ENCODE results near the gene OSMR. TPM values are rescaled to one million over a fixed set of nuclear protein-coding genes. Genes with fewer than 3 reads are reported as not detected.
"Not testable (repeated sequence)": the region's sequence is repeated elsewhere in the genome, so short reads cannot be mapped to it uniquely, and the experiment has no call there.

The OSMR gene
- total RNA-seq, 1 experiment from 2014 or later, result 0.38 TPM

DNA sequence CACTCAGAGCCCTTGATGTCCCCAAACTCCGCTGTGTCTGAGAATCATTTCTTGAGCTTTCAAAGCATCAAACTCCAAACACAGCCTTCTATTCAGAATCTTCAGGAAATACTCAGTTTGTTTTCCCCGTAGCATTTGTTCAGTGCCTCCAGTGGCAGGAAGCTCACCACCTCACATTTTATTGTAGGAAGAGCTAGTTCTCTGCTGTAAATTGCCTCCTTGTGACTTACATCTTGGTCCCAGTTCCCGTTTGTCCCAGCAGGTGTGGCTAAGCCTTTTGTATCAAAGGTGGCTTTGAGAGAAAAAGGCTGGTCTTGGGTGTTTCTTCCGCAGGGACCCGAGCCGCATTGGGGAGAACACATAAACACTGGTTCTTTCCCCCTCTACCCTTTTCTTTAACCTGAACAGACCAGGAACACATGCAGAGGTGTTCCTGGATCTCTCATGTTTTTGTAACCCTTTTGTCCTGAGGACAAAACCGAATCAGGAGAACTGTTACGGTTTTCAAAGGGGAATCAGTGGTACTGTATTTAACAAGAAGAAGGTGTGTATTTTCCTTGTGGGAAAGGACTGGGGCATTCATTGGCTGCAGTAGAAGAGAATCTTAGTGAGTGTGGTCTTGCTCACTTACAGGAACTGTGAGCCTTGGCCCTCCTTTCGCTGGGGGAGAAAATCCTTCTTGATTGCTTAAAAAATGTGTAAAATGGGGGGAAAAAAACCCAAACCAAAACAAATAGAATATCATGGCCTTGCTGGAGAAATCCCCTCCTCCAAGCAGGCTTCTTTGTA is 1.9 kb downstream of the OSMR start:
- peaks cover 31% of the 10 kb centered on the region for H3K27me3 ChIP-seq (ENCODE audit: control insufficient read depth, insufficient read depth, low read length)

DNA sequence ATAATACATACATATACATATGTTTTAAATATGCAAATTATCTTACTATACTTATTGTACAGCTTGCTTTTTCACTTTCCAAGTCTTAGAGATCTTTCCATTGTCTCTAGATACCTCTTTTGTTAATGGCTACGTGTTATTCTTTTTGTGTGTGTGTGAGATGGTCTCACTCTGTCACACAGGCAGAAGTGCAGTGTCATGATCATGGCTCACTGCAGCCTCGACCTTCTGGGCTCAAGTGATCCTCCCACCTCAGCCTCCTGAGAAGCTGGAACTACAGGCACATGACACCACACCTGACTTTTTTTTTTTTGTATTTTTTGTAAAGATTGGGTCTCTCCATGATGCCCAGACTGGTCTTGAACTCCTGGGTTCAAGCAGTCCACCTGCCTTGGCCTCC is 2.8 kb downstream of the OSMR start:
- Histone ChIP-seq H3K27me3 (ENCODE audit: control insufficient read depth, insufficient read depth, low read length) (peaks cover 31% of the 10 kb centered on the region), H3K36me3 (replicated peaks; ENCODE audit: control insufficient read depth, insufficient read depth, low read length) (no peaks in the 10 kb centered on the region), H3K4me3 (ENCODE audit: insufficient read depth, low read depth, low read length) (no peak overlapping the region)
- DNase-seq, result no peak

More for the DNA sequence above, 1.9 kb downstream of the OSMR start:
- no peaks in the 10 kb centered on the region for H3K36me3 ChIP-seq (replicated peaks; ENCODE audit: control insufficient read depth, insufficient read depth, low read length)
- DNase-seq, result no peak
- H3K4me3 ChIP-seq (ENCODE audit: insufficient read depth, low read depth, low read length), result no peak overlapping the region

DNA sequence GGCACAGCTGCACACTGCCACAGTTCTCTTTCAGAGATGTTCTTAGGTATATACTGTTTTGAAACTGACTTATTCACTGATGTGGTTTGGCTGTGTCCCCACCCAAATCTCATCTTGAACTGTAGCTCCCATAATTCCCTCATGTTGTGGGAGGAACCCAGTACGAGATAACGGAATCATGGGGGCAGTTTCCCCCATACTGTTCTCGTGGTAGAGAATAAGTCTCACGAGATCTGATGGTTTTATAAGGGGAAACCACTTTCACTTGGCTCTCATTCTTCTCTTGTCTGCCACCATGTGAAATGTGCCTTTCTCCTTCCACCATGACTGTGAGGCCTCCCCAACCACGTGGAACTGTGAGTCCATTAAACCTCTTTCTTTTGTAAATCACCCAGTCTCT is 5.8 kb downstream of the OSMR start:
- H3K4me3 ChIP-seq (ENCODE audit: insufficient read depth, low read depth, low read length); H3K36me3 ChIP-seq (replicated peaks; ENCODE audit: control insufficient read depth, insufficient read depth, low read length); DNase-seq: not testable (repeated sequence)
- peaks cover 14% of the 10 kb centered on the region for H3K27me3 ChIP-seq (ENCODE audit: control insufficient read depth, insufficient read depth, low read length)

DNA sequence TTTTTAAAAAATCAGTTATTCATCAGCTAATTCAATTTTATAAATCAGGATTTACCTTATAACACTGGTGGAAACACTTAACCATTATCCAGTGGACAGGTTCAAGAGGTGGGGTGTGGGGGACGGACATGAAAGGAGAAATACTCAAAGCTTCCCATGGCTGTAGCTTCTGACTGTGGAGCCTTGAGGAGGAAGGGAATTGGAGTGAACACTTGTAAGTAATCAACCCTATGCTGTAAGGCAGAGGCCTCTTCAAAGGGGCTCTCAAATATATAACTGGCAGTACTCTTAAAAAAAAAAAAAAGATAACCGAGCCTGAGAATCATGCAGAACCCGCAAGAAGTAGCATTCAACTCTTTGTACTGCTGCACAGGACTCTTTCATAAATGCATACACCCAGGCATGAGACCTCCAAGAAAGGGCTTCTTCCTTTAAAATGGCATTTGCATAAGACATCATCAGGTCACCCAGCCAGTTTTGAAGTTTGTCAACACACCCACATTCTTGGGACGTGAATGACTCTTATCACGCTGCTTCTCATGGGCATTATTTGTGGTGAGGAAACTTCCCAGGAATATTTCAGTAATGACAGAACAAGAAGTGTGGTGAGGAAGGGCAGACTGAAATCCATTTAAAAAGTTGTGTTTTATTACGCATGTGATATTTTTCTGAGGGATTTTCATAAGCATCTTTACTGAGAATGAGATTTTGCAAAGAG is 8.1 kb downstream of the OSMR start:
- DNase-seq, result no peak
- no peak overlapping the region for H3K4me3 ChIP-seq (ENCODE audit: insufficient read depth, low read depth, low read length)
- no peaks in the 10 kb centered on the region for H3K36me3 ChIP-seq (replicated peaks; ENCODE audit: control insufficient read depth, insufficient read depth, low read length)

DNA sequence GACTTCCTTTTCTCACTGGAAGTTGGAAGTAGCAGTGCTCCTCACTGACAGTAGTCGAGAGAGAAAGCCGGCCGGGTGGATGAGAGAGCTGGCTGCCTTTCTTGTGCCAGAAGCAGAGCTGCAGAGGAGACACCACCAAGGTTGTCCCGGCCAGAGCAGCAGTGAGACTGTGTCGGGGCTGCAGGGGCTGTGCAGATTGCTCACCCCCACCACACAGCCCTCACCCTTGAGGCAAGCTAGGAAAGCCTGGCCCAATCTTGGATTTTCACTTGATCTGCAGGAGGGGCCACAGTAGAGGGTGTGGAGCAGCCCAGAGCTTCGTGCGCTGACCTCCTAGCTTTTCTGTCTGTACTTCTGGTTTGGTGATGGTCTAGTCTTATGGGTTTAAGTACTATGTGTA is 9.1 kb downstream of the OSMR start:
- no peaks in the 10 kb centered on the region for H3K36me3 ChIP-seq (replicated peaks; ENCODE audit: control insufficient read depth, insufficient read depth, low read length)
- no peak for DNase-seq
- H3K27me3 ChIP-seq (ENCODE audit: control insufficient read depth, insufficient read depth, low read length), result no peaks in the 10 kb centered on the region
- H3K4me3 ChIP-seq (ENCODE audit: insufficient read depth, low read depth, low read length), result no peak overlapping the region

More for the DNA sequence above, 8.1 kb downstream of the OSMR start:
- H3K27me3 ChIP-seq (ENCODE audit: control insufficient read depth, insufficient read depth, low read length), result no peaks in the 10 kb centered on the region

DNA sequence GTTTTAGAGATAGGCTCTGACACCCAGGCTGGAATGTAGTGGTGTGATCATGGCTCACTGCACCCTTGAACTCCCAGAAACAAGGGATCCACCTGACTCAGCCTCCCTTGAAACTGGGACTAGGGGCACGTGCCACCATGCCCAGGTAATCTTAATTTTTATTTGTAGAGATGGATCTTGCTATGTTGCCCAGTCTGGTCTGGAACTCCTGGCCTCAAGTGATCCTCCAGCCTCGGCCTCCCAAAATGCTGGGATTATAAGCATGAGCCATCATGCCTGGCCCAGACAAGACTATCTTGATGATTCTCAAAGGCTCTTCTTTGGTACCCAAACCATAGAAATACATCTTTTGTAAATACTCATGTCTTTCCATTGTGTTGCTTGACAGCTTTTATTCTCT is 10.8 kb downstream of the OSMR start:
- Histone ChIP-seq H3K27me3 (ENCODE audit: control insufficient read depth, insufficient read depth, low read length) (no peaks in the 10 kb centered on the region), H3K4me3 (ENCODE audit: insufficient read depth, low read depth, low read length) (no peak overlapping the region), H3K36me3 (replicated peaks; ENCODE audit: control insufficient read depth, insufficient read depth, low read length) (no peaks in the 10 kb centered on the region)
- DNase-seq, result no peak

DNA sequence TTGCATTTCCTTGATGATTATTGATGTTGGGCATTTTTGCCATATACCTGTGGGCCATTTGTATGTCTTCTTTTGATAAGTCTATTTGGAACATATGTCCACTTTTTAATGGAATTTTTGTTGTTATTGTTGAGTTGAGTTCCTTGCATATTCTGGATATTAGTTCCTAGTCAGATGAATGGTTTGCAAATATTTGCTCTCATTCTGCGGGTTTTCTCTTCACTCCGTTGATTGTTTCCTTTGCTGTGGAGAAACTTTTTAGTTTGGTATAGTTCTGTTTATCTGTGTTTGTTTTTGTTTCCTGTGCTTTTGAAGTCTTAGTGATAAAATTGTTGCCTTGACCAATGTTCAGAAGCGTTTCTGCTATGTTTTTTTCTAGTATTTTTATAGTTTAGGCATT is 13.0 kb downstream of the OSMR start:
- DNase-seq, result no peak
- Histone ChIP-seq H3K27me3 (ENCODE audit: control insufficient read depth, insufficient read depth, low read length) (no peaks in the 10 kb centered on the region), H3K36me3 (replicated peaks; ENCODE audit: control insufficient read depth, insufficient read depth, low read length) (no peaks in the 10 kb centered on the region), H3K4me3 (ENCODE audit: insufficient read depth, low read depth, low read length) (no peak overlapping the region)

DNA sequence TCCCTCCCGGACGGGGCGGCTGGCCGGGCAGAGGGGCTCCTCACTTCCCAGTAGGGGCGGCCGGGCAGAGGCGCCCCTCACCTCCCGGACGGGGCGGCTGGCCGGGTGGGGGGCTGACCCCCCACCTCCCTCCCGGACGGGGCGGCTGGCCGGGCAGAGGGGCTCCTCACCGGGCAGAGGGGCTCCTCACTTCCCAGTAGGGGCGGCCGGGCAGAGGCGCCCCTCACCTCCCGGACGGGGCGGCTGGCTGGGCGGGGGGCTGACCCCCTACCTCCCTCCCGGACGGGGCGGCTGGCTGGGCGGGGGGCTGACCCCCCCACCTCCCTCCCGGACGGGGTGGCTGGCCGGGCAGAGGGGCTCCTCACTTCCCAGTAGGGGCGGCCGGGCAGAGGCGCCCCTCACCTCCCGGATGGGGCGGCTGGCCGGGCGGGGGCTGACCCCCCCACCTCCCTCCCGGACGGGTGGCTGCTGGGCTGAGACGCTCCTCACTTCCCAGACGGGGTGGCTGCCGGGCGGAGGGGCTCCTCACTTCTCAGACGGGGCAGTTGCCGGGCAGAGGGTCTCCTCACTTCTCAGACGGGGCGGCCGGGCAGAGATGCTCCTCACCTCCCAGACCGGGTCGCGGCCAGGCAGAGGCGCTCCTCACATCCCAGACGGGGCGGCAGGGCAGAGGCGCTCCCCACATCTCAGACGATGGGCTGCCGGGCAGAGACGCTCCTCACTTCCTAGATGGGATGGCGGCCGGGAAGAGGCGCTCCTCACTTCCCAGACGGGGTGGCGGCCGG is 16.4 kb downstream of the OSMR start:
- not testable (repeated sequence) for H3K36me3 ChIP-seq (replicated peaks; ENCODE audit: control insufficient read depth, insufficient read depth, low read length); H3K27me3 ChIP-seq (ENCODE audit: control insufficient read depth, insufficient read depth, low read length); DNase-seq; H3K4me3 ChIP-seq (ENCODE audit: insufficient read depth, low read depth, low read length)

DNA sequence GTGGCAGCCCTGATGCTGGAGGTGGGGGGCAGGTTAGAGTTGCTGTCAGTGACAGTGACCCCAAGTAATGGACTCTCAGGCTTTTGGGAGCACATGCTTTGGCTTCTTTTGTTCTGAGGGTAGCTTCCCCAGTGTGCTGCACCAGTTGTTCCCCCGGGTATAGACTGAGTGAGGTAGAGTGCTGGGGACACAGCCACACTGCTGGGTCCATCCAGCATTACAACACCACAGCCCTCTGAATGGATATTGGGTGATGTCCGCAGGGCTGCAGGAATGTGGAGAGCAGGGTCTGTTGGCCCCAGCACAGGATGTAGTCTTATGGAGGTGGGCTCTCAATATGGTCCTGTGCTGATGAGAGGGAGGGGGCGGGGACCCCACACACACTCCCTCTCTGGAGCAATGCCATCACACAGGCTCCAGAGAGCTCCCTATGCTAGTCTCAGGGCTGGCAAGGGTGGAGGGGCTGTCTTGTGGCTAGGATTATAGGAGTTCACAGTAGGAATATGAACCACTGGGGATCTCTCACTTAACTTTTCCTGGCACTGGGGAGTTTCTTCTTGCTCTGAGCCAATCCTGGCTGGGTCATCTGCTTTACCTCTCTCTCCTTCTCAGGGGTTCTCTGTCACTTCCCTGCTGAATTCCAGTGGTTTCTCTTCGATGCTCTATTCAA is 20.7 kb downstream of the OSMR start:
- no peaks in the 10 kb centered on the region for H3K36me3 ChIP-seq (replicated peaks; ENCODE audit: control insufficient read depth, insufficient read depth, low read length)
- DNase-seq, result no peak
- no peak overlapping the region for H3K4me3 ChIP-seq (ENCODE audit: insufficient read depth, low read depth, low read length)
- H3K27me3 ChIP-seq (ENCODE audit: control insufficient read depth, insufficient read depth, low read length), result no peaks in the 10 kb centered on the region

DNA sequence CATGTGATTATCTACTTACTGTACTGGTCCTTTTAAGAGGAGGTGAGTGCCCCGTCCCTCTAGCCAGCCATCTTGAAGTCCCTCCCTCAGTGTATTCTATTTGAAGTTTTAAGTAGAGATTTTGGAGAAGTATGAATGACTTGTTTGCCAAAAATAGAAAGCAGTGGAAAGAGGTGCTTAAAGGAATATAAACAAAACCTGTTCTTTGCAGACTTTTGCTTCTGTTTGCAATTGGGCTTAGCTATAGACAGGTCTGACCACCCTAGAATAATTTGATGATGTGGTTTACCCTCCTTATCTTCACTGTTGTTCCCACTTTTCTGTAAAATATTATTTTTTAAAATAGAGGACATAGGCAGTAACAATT is 21.2 kb downstream of the OSMR start:
- no peaks in the 10 kb centered on the region for H3K36me3 ChIP-seq (replicated peaks; ENCODE audit: control insufficient read depth, insufficient read depth, low read length)
- H3K4me3 ChIP-seq (ENCODE audit: insufficient read depth, low read depth, low read length), result no peak overlapping the region
- no peak for DNase-seq
- H3K27me3 ChIP-seq (ENCODE audit: control insufficient read depth, insufficient read depth, low read length), result no peaks in the 10 kb centered on the region

DNA sequence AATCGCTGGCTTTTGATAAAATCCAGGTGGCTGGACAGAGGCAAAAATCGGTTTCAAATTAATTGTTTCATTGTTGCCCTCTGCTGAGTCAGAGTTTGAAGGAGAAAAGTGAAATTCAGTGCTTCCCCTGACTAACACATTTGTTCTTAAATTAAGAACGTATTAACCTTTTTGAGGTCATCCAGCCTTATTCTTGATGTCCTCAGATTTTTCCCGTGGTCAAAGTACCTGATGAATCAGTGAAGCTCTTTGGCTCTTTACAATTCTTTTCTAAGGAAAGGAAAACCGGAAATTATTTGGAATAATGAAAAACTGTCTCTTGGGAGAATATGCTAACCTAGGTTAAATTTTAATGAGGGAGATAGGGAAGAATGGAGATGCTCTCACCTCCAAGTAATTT is 21.6 kb downstream of the OSMR start:
- H3K27me3 ChIP-seq (ENCODE audit: control insufficient read depth, insufficient read depth, low read length), result no peaks in the 10 kb centered on the region
- no peak overlapping the region for H3K4me3 ChIP-seq (ENCODE audit: insufficient read depth, low read depth, low read length)
- no peaks in the 10 kb centered on the region for H3K36me3 ChIP-seq (replicated peaks; ENCODE audit: control insufficient read depth, insufficient read depth, low read length)
- no peak for DNase-seq

DNA sequence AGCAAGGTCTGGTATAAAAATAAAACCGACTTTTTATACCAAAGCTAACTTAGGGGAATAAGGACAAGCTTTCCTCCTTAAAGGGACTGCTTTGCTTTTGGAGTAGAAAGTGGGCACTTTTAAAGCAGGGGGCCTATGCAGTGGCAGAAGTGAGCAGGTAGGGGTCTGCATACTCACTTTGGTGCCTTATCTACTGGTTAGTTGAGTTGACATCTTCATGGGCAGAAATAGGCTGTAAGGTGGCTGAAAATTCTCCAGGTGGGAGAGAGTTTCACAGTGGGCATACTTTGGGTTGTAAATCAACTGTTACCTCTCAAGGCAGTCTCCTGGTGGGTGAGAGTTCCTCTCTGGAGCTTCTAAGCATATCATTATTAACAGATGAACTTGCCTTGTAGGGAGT is 24.8 kb downstream of the OSMR start:
- H3K4me3 ChIP-seq (ENCODE audit: insufficient read depth, low read depth, low read length), result no peak overlapping the region
- no peaks in the 10 kb centered on the region for H3K27me3 ChIP-seq (ENCODE audit: control insufficient read depth, insufficient read depth, low read length)
- no peaks in the 10 kb centered on the region for H3K36me3 ChIP-seq (replicated peaks; ENCODE audit: control insufficient read depth, insufficient read depth, low read length)
- DNase-seq, result no peak

DNA sequence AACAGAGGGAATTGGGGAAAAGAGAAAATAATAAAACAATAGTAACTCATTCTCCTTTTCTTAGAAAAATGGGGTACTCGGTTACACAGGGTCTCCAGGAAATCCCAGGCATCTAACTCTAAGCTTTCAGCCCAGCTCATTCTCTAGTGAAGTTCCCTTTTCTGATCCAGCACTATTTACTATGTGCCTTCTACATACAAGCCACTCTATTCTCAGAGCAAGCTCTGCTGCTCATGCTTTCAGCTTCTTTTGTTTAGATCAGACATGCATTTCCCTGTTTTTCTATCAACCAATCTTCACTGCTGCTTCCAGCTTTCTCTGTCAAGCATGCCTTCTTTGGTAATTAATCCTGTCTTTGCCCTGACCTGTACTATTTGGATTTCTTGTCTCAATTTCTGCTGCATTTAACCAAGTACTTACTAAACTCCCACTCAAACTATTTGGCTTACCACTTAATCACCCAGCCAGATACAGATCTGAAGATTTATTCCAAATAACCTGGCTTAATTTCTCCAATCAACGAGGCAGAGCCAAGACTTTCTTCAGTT is 25.3 kb downstream of the OSMR start:
- Histone ChIP-seq H3K27me3 (ENCODE audit: control insufficient read depth, insufficient read depth, low read length) (no peaks in the 10 kb centered on the region), H3K4me3 (ENCODE audit: insufficient read depth, low read depth, low read length) (no peak overlapping the region), H3K36me3 (replicated peaks; ENCODE audit: control insufficient read depth, insufficient read depth, low read length) (no peaks in the 10 kb centered on the region)
- no peak for DNase-seq

DNA sequence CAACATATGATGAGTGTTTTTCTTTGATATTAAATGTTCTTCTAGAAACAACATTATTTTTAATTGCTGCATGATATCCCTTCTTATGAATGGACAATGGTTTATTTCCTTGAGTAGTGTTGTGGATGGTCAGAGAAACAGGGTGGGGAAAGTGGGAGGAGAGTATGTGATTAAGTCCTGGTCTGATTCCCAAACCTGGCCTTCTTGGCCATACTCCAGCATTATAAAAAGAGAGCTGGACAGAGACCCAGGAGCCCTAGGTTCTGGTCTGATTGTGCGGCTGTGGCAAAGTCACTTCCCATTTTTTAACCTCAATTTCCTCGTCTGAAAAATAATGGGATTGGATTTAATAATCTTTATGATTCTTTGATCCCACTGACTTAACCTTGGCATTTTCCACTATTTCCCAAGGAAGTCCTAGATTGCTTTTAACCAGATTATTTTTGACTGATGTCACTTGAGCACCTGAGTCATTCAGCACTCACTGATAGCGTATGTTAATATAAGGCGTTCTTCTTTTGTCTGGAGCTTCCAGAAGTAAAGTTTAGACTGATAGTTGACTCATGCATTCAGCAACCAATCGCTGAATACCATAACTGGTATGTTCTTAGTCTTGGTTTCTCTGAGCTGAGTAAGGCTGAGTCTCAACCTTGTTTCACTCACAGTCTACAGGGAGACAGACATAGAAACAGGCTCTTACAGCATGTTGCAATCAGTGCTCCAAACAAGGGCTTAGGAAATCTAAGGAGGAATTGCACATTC is 26.2 kb downstream of the OSMR start:
- Histone ChIP-seq H3K4me3 (ENCODE audit: insufficient read depth, low read depth, low read length) (no peak overlapping the region), H3K36me3 (replicated peaks; ENCODE audit: control insufficient read depth, insufficient read depth, low read length) (no peaks in the 10 kb centered on the region), H3K27me3 (ENCODE audit: control insufficient read depth, insufficient read depth, low read length) (no peaks in the 10 kb centered on the region)
- no peak for DNase-seq

Data from H7 (cell line).